ENCODE results near the gene DNAI2.

- TF ChIP-seq, protein P1, sequence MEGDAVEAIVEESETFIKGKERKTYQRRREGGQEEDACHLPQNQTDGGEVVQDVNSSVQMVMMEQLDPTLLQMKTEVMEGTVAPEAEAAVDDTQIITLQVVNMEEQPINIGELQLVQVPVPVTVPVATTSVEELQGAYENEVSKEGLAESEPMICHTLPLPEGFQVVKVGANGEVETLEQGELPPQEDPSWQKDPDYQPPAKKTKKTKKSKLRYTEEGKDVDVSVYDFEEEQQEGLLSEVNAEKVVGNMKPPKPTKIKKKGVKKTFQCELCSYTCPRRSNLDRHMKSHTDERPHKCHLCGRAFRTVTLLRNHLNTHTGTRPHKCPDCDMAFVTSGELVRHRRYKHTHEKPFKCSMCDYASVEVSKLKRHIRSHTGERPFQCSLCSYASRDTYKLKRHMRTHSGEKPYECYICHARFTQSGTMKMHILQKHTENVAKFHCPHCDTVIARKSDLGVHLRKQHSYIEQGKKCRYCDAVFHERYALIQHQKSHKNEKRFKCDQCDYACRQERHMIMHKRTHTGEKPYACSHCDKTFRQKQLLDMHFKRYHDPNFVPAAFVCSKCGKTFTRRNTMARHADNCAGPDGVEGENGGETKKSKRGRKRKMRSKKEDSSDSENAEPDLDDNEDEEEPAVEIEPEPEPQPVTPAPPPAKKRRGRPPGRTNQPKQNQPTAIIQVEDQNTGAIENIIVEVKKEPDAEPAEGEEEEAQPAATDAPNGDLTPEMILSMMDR (IDR thresholded peaks at IDR 0.05) = no peak
- TF ChIP-seq POLR2AphosphoS5 (IDR thresholded peaks at IDR 0.05) (no peak), EP300 (IDR thresholded peaks at IDR 0.05) (no peak), POLR2A (IDR thresholded peaks at IDR 0.05) (no peak)
These were observed 47.8 kb upstream of the DNAI2 start for GRCh38 chr17:74226252-74226651.

Data from sigmoid colon (tissue), 4 donors.